Measurements from ENCODE around the gene PRR3.
A peak's percentile ranks its signal among the peaks of the same experiment; 100 is the strongest.

Gene PRR3

DNA sequence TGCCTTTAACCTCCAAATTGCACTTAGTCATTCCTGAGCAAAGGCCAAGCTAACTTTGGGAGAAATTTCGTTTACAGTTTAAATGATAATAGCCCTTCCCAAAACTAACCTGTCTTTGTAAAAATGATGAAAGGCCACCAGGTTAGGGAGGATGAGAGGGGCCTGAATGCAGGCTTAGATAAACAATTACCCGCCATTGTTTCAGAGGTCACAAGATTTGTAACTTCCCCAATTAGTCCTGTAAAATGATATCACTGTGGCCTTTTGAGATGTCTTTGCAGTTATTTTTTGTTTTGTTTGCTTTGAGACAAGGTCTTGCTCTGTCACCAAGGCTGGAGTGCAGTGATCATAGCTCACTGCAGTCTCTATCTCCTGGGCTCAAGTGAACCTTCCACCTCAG is 27.1 kb upstream of the PRR3 start:
- DNase-seq, result peak; percentile 63
- in situ Hi-C loops (cut with MboI; ENCODE audit: low pct_unique_long_range_greater_than_20kb, low sequenced_read_pairs), result no loop called here

DNA sequence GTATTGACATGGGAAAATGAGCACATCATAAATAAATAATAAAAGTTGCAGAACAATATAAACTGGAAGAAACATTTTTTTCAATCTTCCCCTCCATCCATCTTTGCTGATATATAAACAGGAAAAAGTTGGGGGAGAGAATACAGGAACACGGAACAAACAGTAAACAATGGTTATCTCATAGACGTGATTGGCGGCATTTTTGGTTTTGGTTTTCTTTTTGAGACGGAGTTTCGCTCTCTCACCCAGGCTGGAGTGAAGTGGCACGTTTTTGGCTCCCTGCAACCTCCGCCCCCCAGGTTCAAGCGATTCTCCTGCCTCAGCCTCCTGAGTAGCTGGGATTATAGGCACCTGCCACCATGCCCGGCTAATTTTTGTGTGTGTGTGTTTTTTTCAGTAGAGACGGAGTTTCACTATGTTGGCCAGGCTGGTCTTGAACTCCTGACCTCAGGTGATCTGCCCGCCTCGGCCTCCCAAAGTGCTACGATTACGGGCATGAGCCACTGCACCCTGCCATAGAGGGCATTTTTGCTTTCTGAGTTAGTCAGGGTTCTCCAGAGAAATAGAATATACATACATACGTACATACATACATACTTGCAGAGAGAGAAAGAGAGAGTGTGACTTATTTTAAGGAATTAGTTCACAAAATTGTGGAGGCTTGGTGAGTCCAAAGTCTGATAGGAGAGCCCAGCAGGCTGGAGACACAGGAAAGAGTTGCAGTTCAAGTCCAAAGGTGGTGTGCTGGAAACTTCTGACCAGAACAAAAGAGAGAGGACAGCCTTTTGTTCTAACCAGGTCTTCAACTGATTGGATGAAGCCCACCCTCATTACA is 23.4 kb upstream of the PRR3 start:
- no peak for DNase-seq
- in situ Hi-C loops (cut with MboI; ENCODE audit: low pct_unique_long_range_greater_than_20kb, low sequenced_read_pairs), result no loop called here

DNA sequence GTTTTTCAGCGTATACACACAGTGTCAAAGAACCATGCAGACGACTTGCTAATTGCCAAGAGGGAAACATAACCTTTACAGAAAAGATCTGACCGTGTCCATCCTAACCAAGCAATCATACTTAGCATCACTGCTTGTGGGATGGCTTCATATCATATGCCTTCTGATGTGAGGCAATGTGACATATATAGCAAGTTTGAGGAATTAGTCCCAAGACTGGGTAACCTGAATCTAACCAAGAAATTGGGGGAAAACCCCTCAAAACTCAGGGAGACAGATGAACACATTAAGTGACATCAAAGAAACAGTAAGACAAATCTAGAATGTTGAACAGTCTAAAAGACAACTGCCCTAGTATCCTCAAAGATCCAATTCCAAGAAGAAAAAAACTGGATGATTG is 19.2 kb upstream of the PRR3 start:
- DNase-seq, result no peak
- in situ Hi-C loops (cut with MboI; ENCODE audit: low pct_unique_long_range_greater_than_20kb, low sequenced_read_pairs), result no loop called here

DNA sequence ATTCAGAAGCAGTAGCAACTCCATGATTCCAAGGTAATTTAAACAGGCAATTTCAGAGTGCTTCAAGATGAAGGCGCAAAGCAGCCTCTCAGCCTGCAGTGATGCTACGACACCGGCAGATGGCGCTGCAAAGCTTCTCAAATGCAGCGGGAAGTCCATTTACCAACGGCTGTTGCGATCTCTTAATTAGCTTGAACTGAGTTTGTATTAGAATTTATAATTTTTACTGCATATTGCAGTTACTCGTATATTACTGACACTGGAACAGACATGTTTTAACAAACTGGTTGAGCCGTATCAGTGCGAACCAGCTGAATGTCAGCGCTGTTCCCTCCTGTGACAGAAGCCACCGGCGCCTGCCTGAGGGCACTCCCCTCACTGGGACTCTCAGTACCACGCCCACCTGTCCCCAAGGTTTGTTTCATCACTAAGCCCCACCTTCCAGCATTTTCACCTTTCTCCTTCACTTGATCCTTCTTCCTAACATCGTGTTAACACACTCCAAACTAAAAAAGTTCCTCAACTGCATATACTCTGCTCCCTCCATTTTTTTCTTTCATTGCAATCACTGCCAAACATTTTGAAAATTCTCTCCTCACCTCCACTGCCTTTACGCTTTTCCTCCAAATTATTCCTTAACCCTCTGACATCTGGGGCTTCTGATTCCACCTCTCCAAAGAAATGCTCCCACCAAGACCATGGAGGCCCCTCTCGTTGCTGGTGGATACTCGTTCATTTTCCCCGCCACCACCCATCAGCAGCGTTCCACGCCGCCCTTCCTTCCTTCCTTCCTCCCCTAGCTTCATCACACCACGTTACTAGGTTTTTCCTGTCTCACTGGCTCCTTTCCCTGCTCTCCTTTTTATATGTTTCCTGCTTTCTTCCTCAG is 15.3 kb upstream of the PRR3 start:
- in situ Hi-C loops (cut with MboI; ENCODE audit: low pct_unique_long_range_greater_than_20kb, low sequenced_read_pairs), result no loop called here
- DNase-seq, result peak; percentile 93

DNA sequence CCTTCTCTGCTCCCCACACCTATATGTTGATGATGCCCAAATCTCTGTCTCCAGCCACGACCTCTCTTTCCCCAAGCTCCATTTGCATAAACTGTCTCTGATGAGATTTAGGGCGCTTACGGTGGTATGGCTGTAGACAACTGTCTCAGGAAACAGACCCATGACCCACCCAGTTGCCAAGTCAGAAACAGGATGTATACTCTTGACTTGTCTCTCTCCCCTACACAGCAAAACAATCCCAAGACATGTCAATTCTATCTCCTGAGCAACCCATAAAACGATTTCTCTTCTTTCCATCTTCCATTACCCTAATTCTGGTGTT is 14.7 kb upstream of the PRR3 start:
- in situ Hi-C loops (cut with MboI; ENCODE audit: low pct_unique_long_range_greater_than_20kb, low sequenced_read_pairs), result no loop called here
- no peak for DNase-seq

- DNase-seq, result no peak
- in situ Hi-C loops (cut with MboI; ENCODE audit: low pct_unique_long_range_greater_than_20kb, low sequenced_read_pairs), result no loop called here
These were observed 14.2 kb upstream of the PRR3 start for GRCh38 chr6:30542915-30543314.

GRCh38 chr6:30543821-30544220 is 13.3 kb upstream of the PRR3 start:
- in situ Hi-C loops (cut with MboI; ENCODE audit: low pct_unique_long_range_greater_than_20kb, low sequenced_read_pairs), result no loop called here
- no peak for DNase-seq

DNA sequence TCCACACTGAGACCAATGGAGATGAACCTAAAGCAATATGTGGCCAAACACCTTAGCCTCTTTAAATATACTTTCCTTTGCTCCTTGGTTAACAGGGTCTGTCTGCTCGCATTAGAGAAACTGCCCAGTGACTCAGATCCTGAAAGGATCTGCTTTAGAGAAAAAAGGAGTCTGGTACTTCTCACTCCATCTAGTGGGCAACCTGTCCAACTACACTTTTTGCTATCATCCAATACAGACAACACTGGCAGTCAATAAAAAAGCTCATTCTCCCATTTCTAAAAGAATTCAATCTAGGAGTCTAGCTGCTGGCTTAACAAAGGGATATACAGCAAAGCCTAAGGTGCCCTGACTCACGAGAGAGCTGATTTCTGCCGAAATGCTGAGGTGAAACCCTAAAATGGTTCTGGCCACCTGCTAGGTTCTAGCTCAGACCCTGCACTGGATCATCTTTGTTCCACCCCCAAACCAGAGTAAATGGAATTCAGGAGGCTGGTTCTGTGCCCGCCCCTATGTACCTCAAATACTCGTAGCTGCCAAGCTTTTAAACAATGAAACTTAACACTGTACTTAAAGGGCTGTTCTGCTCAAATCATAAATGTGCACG is 12.3 kb upstream of the PRR3 start:
- in situ Hi-C loops (cut with MboI; ENCODE audit: low pct_unique_long_range_greater_than_20kb, low sequenced_read_pairs), result no loop called here

DNA sequence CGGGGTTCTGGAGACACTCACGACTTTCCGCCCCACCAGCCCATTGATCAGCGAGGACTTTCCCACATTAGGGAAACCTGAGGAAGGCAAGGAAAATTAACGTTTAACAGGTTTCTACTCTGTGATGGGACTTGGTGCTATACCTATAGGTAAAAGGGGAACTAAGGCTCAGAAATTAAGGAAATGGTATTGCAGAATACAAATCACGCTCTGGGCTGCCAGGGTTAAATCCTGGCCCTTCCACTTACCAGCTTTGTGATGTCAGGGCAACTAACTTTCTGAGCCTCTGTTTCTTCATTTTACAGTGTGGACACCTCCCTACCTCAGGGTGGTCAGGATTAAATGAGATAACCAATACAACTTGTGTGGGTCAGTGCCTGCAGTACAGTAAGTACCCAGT is 9.6 kb upstream of the PRR3 start:
- peak; percentile 32 for DNase-seq
- in situ Hi-C loops (cut with MboI; ENCODE audit: low pct_unique_long_range_greater_than_20kb, low sequenced_read_pairs), result no loop called here

More for the DNA sequence above, 12.3 kb upstream of the PRR3 start:
- DNase-seq, result peak; percentile 68

- in situ Hi-C loops (cut with MboI; ENCODE audit: low pct_unique_long_range_greater_than_20kb, low sequenced_read_pairs), result no loop called here
- no peak for DNase-seq
These were observed 8.7 kb upstream of the PRR3 start for GRCh38 chr6:30548375-30548774.

- no peak for DNase-seq
- in situ Hi-C loops (cut with MboI; ENCODE audit: low pct_unique_long_range_greater_than_20kb, low sequenced_read_pairs), result no loop called here
These were observed 2.7 kb upstream of the PRR3 start for GRCh38 chr6:30554404-30554803.

GRCh38 chr6:30554962-30555815 is 1.9 kb upstream of the PRR3 start:
- peak; percentile 42 for DNase-seq
- in situ Hi-C loops (cut with MboI; ENCODE audit: low pct_unique_long_range_greater_than_20kb, low sequenced_read_pairs), result no loop called here

- in situ Hi-C loops (cut with MboI; ENCODE audit: low pct_unique_long_range_greater_than_20kb, low sequenced_read_pairs), result no loop called here
- no peak for DNase-seq
These were observed 1.4 kb upstream of the PRR3 start for GRCh38 chr6:30555816-30556065.

- in situ Hi-C loops (cut with MboI; ENCODE audit: low pct_unique_long_range_greater_than_20kb, low sequenced_read_pairs), result no loop called here
- peak; percentile 90 for DNase-seq
These were observed 809 bp upstream of the PRR3 start, which contains the start of gene GNL1 for GRCh38 chr6:30556066-30556905. Gene GNL1, minus strand, starts transcription at chr6:30556489. Its CDS starts 286 bp downstream, at chr6:30556203.

DNA sequence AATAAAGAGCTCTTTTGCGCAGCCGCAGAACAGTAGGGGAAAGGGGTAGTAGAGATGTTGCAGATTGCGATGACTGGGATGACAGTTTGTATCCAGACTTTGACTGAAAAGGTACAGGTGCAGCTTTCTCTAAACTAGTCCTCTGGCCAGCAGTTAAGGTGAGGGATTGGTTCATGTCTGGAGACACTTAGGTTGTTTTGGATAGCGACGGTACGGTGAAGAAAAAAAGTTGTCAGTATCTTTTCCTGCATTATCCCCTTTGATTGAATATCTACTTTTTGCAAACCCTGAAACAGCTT is 537 bp downstream of the PRR3 start:
- in situ Hi-C loops (cut with MboI; ENCODE audit: low pct_unique_long_range_greater_than_20kb, low sequenced_read_pairs), result no loop called here
- no peak for DNase-seq

DNA sequence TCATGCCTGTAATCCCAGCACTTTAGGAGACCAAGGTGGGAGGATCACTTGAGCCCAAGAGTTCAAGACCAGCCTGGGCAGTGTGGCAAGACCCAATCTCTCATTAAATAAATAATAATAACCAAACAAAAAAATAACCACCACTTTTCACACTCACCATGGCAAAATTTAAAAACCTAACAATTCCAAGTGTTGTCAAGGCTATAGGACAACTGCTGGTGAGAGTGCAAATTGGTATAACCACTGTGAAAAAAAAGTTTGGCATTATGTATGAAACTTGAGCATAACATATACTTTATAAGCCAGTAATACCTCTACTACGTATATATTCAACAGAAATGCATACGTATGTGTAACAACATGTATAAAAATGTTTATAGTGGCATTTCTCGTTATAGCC is 3.8 kb downstream of the PRR3 start:
- in situ Hi-C loops (cut with MboI; ENCODE audit: low pct_unique_long_range_greater_than_20kb, low sequenced_read_pairs), result no loop called here
- DNase-seq, result no peak

GRCh38 chr6:30562470-30563425 is 5.7 kb downstream of the PRR3 start:
- in situ Hi-C loops (cut with MboI; ENCODE audit: low pct_unique_long_range_greater_than_20kb, low sequenced_read_pairs), result no loop called here

GRCh38 chr6:30564114-30564513 is 7.0 kb downstream of the PRR3 start:
- no peak for DNase-seq
- in situ Hi-C loops (cut with MboI; ENCODE audit: low pct_unique_long_range_greater_than_20kb, low sequenced_read_pairs), result no loop called here

More at GRCh38 chr6:30562470-30563425, 5.7 kb downstream of the PRR3 start:
- no peak for DNase-seq

All from KBM-7 (cell line).